ENCODE measurements around the gene CDC42BPB. TPM values are rescaled to one million over a fixed set of nuclear protein-coding genes. Genes with fewer than 3 reads are reported as not detected.

CDC42BPB gene
- total RNA-seq, 1 donor from 2014 or later = 116 TPM

GRCh38 chr14:102970496-102970895, 86.9 kb downstream of the CDC42BPB start:
- H3K4me2 ChIP-seq (ENCODE audit: low read length) = no peak overlapping the region

GRCh38 chr14:102969901-102970300, 87.4 kb downstream of the CDC42BPB start:
- no peaks in the 10 kb centered on the region for H3K27me3 Mint-ChIP-seq (ENCODE audit: low read depth, unreplicated experiment)
- no peak overlapping the region for H3K4me3 Mint-ChIP-seq (ENCODE audit: unreplicated experiment)
- Histone ChIP-seq H4K20me1 (ENCODE audit: insufficient read depth, low read length) (peaks cover 50% of the 10 kb centered on the region), H3K27ac (ENCODE audit: low read depth, low read length) (no peak overlapping the region), H3K9ac (ENCODE audit: low read length) (no peak overlapping the region), H3K27me3 (ENCODE audit: insufficient read depth, low read length) (no peaks in the 10 kb centered on the region), H3K9me3 (ENCODE audit: insufficient read depth, low read depth, low read length) (no peaks in the 10 kb centered on the region), H3K4me1 (ENCODE audit: insufficient read depth, low read length) (no peaks in the 10 kb centered on the region), H3K4me3 (ENCODE audit: insufficient read depth, low read depth, low read length) (no peak overlapping the region), H3K36me3 (ENCODE audit: insufficient read depth, low read length) (peaks cover 66% of the 10 kb centered on the region), H3K4me2 (ENCODE audit: low read length) (no peak overlapping the region), H2AFZ (ENCODE audit: low read depth, low read length) (no peak overlapping the region), H3K79me2 (ENCODE audit: insufficient read depth, low read length) (no peaks in the 10 kb centered on the region)
- no peak for DNase-seq (ENCODE audit: low read depth)
- peaks cover 24% of the 10 kb centered on the region for H3K36me3 Mint-ChIP-seq (ENCODE audit: low read depth, unreplicated experiment)
- H3K27ac Mint-ChIP-seq (ENCODE audit: unreplicated experiment) = no peak overlapping the region
- no peak for TF ChIP-seq EZH2 (IDR thresholded peaks at IDR 0.05; ENCODE audit: insufficient read depth, low read length)
- TF ChIP-seq CTCF (IDR thresholded peaks at IDR 0.05; ENCODE audit: insufficient read depth, low read depth, low read length) = no peak
- H3K4me1 Mint-ChIP-seq (ENCODE audit: low read depth, unreplicated experiment) = peaks cover 1% of the 10 kb centered on the region
- no peak for FAIRE-seq
- H3K9me3 Mint-ChIP-seq (ENCODE audit: unreplicated experiment) = no peaks in the 10 kb centered on the region

More at GRCh38 chr14:102970496-102970895, 86.9 kb downstream of the CDC42BPB start:
- no peak for TF ChIP-seq EZH2 (IDR thresholded peaks at IDR 0.05; ENCODE audit: insufficient read depth, low read length)
- TF ChIP-seq CTCF (IDR thresholded peaks at IDR 0.05; ENCODE audit: insufficient read depth, low read depth, low read length) = no peak
- Histone ChIP-seq H3K27ac (ENCODE audit: low read depth, low read length) (no peak overlapping the region), H3K27me3 (ENCODE audit: insufficient read depth, low read length) (no peaks in the 10 kb centered on the region), H3K4me1 (ENCODE audit: insufficient read depth, low read length) (no peaks in the 10 kb centered on the region), H3K4me3 (ENCODE audit: insufficient read depth, low read depth, low read length) (no peak overlapping the region), H3K9me3 (ENCODE audit: insufficient read depth, low read depth, low read length) (no peaks in the 10 kb centered on the region), H4K20me1 (ENCODE audit: insufficient read depth, low read length) (peaks cover 50% of the 10 kb centered on the region), H2AFZ (ENCODE audit: low read depth, low read length) (no peak overlapping the region), H3K9ac (ENCODE audit: low read length) (no peak overlapping the region), H3K79me2 (ENCODE audit: insufficient read depth, low read length) (no peaks in the 10 kb centered on the region), H3K36me3 (ENCODE audit: insufficient read depth, low read length) (peaks cover 61% of the 10 kb centered on the region)
- DNase-seq (ENCODE audit: low read depth) (no peak), FAIRE-seq (no peak)
- no peak overlapping the region for H3K27ac Mint-ChIP-seq (ENCODE audit: unreplicated experiment)
- no peak overlapping the region for H3K4me3 Mint-ChIP-seq (ENCODE audit: unreplicated experiment)
- peaks cover 26% of the 10 kb centered on the region for H3K36me3 Mint-ChIP-seq (ENCODE audit: low read depth, unreplicated experiment)
- peaks cover 1% of the 10 kb centered on the region for H3K4me1 Mint-ChIP-seq (ENCODE audit: low read depth, unreplicated experiment)
- H3K9me3 Mint-ChIP-seq (ENCODE audit: unreplicated experiment) = no peaks in the 10 kb centered on the region
- no peaks in the 10 kb centered on the region for H3K27me3 Mint-ChIP-seq (ENCODE audit: low read depth, unreplicated experiment)

- Mint-ChIP-seq H3K4me3 (ENCODE audit: unreplicated experiment) (no peak overlapping the region), H3K4me1 (ENCODE audit: low read depth, unreplicated experiment) (peaks cover 1% of the 10 kb centered on the region), H3K9me3 (ENCODE audit: unreplicated experiment) (no peaks in the 10 kb centered on the region), H3K27me3 (ENCODE audit: low read depth, unreplicated experiment) (no peaks in the 10 kb centered on the region), H3K27ac (ENCODE audit: unreplicated experiment) (no peak overlapping the region), H3K36me3 (ENCODE audit: low read depth, unreplicated experiment) (peaks cover 22% of the 10 kb centered on the region)
- peaks cover 67% of the 10 kb centered on the region for H3K36me3 ChIP-seq (ENCODE audit: insufficient read depth, low read length)
- H3K27me3 ChIP-seq (ENCODE audit: insufficient read depth, low read length) = no peaks in the 10 kb centered on the region
- H4K20me1 ChIP-seq (ENCODE audit: insufficient read depth, low read length) = peaks cover 49% of the 10 kb centered on the region
- no peaks in the 10 kb centered on the region for H3K79me2 ChIP-seq (ENCODE audit: insufficient read depth, low read length)
- H3K4me1 ChIP-seq (ENCODE audit: insufficient read depth, low read length) = no peaks in the 10 kb centered on the region
- no peak overlapping the region for H2AFZ ChIP-seq (ENCODE audit: low read depth, low read length)
- no peak overlapping the region for H3K27ac ChIP-seq (ENCODE audit: low read depth, low read length)
- no peaks in the 10 kb centered on the region for H3K9me3 ChIP-seq (ENCODE audit: insufficient read depth, low read depth, low read length)
- FAIRE-seq (no peak), DNase-seq (ENCODE audit: low read depth) (no peak)
- H3K4me2 ChIP-seq (ENCODE audit: low read length) = no peak overlapping the region
- no peak overlapping the region for H3K9ac ChIP-seq (ENCODE audit: low read length)
- TF ChIP-seq EZH2 (IDR thresholded peaks at IDR 0.05; ENCODE audit: insufficient read depth, low read length) (no peak), CTCF (IDR thresholded peaks at IDR 0.05; ENCODE audit: insufficient read depth, low read depth, low read length) (no peak)
- no peak overlapping the region for H3K4me3 ChIP-seq (ENCODE audit: insufficient read depth, low read depth, low read length)
Observed at GRCh38 chr14:102969060-102969791, 88.1 kb downstream of the CDC42BPB start.
